Epithelial cell of prostate (primary cell): ENCODE data around the gene UBXN7.
"Not testable (repeated sequence)": the region's sequence is repeated elsewhere in the genome, so short reads cannot be mapped to it uniquely, and the experiment has no call there.

Experiments
- DNase-seq: peaks from one replicate; pipeline ENCODE4 v3.0.0-alpha.2; 2011; ENCODE audit warnings: low read depth, low spot score
- H3K27ac ChIP-seq: fragments of 450-650 bp; 2 replicates; pipeline ENCODE4 v1.5.1; 2017; ENCODE audit warnings: mild to moderate bottlenecking

Gene UBXN7

GRCh38 chr3:196421668-196422067 lies 10.6 kb downstream of the UBXN7 start:
- DNase-seq, H3K27ac ChIP-seq: not testable (repeated sequence)

GRCh38 chr3:196419386-196419785 lies 12.8 kb downstream of the UBXN7 start:
- no peak for DNase-seq
- H3K27ac ChIP-seq = no peak overlapping the region

DNA sequence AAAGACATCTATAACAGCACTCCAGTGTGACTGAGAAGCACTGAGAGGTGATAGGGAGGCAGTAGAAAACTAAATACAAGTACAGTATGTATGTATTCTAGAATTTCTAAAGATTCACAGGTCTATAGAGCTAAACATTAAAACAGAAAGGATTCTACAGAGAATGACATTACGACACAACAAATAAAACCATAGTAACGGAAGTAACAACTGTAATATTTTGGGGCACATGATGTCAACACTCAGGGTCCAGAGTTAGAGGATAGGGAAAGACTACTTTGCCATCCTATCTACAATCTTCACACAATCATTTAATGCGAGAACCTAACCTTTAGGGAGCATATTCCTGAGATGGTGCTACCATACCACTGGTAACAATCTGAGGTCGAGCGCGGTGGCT lies 13.6 kb downstream of the UBXN7 start:
- DNase-seq = no peak
- H3K27ac ChIP-seq = no peak overlapping the region

DNA sequence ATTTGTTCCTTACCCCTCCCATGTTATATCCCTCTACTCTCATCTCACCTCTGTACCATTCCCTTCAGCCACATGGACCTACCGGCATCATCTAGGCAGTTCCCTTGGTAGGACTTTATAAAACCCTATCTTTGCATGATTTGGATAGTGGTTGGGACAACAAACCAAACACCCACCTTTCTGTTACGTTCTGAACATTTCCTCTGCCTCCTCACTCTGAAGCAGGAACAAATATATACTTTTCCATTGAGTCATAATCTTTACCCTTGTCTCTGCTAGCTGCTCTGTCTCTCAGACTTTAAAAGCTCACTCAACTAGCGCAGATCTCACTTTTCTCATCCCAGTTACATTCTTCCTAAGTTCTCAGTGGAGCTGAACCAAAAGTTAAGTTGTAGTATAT lies 17.8 kb downstream of the UBXN7 start:
- no peak overlapping the region for H3K27ac ChIP-seq
- DNase-seq = no peak

DNA sequence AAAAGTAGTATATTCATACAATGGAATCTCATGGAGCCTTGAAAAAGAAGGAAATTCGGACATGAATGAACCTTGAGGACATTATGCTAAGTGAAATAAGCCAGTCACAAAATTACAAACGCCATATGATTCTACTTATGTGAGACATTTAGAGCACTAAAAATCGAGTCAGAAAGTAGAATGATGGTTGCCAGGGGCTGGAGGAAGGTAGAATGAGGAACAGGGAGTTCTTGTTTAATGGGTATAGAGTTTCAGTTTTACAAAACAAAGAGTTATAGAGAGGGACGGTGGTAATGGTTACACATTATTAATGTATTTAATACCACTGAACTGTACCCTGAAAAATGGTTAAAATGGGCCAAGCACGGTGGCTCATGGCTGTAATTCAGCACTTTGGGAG lies 19.5 kb downstream of the UBXN7 start:
- no peak for DNase-seq
- no peak overlapping the region for H3K27ac ChIP-seq

- no peak for DNase-seq
- no peak overlapping the region for H3K27ac ChIP-seq
These were observed 22.8 kb downstream of the UBXN7 start for GRCh38 chr3:196409409-196409808.

GRCh38 chr3:196408565-196409300 lies 23.5 kb downstream of the UBXN7 start:
- H3K27ac ChIP-seq = no peak overlapping the region
- no peak for DNase-seq

DNA sequence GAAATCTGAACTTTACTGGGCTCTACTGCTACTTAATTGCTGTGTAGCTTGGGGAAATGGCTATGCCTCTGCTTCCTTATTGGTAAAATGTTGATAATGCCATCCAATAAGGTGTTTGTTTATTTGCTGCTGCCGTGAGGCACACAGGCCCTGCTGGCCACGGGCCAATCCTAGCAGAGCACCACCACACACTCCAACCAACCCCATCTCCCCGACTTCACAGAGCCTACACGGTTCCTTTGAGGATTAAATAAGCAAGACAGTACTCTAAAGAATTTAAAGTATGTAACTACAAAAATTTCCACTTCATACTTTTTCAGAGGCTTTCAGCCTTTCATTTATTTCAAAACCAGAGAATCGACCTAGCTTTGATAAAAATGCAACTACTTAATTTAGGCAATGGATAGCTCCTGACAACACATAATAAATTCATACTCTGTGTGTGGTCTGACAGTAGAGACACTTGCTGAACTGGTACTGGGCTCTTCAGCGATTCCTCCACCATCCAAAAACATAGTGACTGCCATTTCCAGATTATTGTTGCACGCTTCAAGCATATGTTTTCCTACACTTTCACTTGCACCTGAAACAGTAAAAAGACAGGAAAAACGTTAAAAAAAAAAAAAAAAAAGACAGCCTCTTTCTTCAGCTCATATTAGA lies 25.3 kb downstream of the UBXN7 start:
- DNase-seq = no peak
- H3K27ac ChIP-seq = no peak overlapping the region

GRCh38 chr3:196400331-196400730 lies 31.9 kb downstream of the UBXN7 start:
- no peak overlapping the region for H3K27ac ChIP-seq
- DNase-seq = no peak

DNA sequence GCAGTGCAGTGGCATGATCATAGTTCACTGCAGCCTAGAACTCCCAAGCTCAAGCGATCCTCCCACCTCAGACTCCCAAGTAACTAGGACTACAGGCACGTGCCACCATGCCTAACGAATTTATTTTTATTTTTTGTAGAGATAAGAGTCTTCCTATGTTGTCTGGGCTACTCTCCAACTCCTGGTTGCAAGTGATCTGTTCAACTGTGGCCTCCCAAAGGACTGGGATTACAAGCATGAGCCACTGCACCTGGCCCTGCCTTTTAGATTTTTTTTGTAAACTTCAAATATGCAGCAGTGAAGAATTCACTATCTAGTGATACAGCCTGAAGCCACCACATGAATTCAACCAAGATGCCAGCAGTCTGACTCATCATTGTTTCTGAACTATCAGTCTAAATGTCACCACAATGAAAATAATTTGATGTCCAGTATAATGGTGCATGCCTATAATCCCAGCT lies 32.7 kb downstream of the UBXN7 start:
- no peak for DNase-seq
- no peak overlapping the region for H3K27ac ChIP-seq

DNA sequence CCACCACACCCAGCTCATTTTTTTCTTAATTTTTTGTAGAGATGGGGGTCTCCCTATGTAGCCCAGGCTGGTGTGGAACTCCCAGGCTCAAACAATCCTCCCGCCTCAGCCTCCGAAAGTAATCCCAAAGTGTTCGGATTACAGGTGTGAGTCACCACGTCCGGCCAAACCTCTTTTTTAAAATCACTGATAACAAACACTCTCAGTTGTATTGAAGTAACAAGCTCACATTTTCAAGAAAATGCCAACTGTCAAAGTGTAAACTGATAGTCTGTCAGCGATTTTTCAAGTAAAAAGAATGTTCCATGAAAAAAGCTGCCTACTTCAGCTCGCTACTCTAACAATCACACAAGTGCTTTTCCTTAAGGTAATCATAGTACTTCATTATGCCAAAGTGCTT lies 33.4 kb downstream of the UBXN7 start:
- no peak for DNase-seq
- no peak overlapping the region for H3K27ac ChIP-seq

DNA sequence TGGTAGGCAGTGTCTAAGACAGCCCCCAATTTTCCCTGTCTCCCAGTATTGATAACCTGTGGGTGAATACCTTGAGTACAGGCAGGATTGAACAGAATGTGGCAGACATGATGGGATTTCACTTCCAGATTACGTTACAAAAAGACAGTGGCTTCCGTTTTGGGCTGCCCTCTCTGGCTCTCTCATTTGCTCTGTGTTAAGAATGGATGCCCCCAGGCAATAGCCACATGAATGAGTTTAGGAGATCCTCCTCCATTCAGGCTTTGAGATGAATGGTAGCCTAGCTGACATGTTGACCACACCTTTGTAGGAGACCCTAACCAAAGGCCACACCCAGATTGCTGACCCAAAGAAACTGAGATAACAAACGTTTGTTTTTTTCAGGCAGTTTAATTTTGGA lies 34.3 kb downstream of the UBXN7 start:
- H3K27ac ChIP-seq = no peak overlapping the region
- DNase-seq = no peak

GRCh38 chr3:196390116-196390515 lies 42.1 kb downstream of the UBXN7 start:
- no peak for DNase-seq
- no peak overlapping the region for H3K27ac ChIP-seq

GRCh38 chr3:196388956-196389355 lies 43.3 kb downstream of the UBXN7 start:
- no peak for DNase-seq
- no peak overlapping the region for H3K27ac ChIP-seq

- not testable (repeated sequence) for H3K27ac ChIP-seq, DNase-seq
These were observed 44.3 kb downstream of the UBXN7 start for GRCh38 chr3:196387941-196388340.

- DNase-seq, H3K27ac ChIP-seq: not testable (repeated sequence)
These were observed 45.4 kb downstream of the UBXN7 start for GRCh38 chr3:196386797-196387196.

DNA sequence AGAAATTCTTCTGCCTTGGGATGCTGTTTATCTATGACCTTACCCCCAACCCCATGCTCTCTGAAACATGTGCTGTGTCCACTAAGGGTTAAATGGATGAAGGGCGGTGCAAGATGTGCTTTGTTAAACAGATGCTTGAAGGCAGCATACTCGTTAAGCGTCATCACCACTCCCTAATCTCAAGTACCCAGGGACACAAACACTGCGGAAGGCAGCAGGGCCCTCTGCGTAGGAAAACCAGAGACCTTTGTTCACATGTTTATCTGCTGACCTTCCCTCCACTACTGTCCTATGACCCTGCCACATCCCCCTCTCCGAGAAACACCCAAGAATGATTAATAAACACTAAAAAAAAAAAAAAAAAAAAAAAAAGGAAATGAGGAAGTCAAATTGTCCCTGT lies 46.2 kb downstream of the UBXN7 start:
- H3K27ac ChIP-seq, DNase-seq: not testable (repeated sequence)

DNA sequence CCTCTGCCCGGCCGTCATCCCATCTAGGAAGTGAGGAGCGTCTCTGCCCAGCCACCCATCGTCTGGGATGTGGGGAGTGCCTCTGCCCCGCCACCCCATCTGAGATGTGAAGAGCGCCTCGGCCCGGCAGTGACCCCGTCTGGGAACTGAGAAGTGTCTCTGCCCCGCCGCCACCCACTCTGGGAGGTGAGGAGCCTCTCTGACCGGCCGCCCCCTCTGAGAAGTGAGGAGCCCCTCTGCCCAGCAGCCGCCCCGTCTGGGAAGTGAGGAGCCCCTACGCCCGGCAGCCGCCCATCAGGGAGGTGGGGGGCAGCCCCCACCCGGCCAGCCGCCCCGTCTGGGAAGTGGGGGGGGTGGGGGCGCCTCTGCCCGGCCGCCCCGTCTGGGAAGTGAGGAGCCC lies 46.8 kb downstream of the UBXN7 start:
- not testable (repeated sequence) for DNase-seq

GRCh38 chr3:196378146-196378841 lies 53.9 kb downstream of the UBXN7 start:
- no peak overlapping the region for H3K27ac ChIP-seq
- DNase-seq = no peak

More for the DNA sequence above, 46.8 kb downstream of the UBXN7 start:
- not testable (repeated sequence) for H3K27ac ChIP-seq

- no peak overlapping the region for H3K27ac ChIP-seq
- no peak for DNase-seq
These were observed 54.9 kb downstream of the UBXN7 start for GRCh38 chr3:196377321-196377720.

DNA sequence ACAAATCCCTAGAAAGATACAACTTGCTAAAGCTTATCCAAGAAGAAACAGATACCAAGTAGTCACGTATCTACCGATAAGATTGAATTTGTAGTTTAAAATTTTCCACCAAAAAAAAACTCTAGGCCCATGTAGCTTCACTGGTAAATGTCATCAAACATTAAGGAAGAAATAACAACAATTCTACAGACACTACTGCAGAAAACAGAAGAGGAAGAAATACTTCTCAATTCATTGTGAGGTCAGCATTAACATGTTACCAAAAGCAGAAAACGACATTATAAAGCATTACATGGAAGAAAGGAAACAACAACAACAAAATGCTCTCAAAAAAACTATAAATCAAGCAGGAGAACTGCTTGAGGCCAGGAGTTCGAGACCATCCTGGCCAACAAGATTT lies 66.5 kb downstream of the UBXN7 start:
- no peak overlapping the region for H3K27ac ChIP-seq
- no peak for DNase-seq
